EH (cell line): ENCODE measurements around the gene PPP1R9B.

Experiments used
- DNase-seq: peaks from one replicate; pipeline ENCODE4 v3.0.0-alpha.2; 2015; ENCODE audit warnings: low read depth

Gene PPP1R9B

GRCh38 chr17:50141026-50141744 is 9.3 kb downstream of the PPP1R9B start:
- DNase-seq: no peak

GRCh38 chr17:50139950-50140885 is 10.3 kb downstream of the PPP1R9B start:
- peak; percentile 81 for DNase-seq

GRCh38 chr17:50139185-50139783 is 11.2 kb downstream of the PPP1R9B start:
- DNase-seq: no peak

- no peak for DNase-seq
These were observed 13.4 kb downstream of the PPP1R9B start for GRCh38 chr17:50137042-50137441.

- no peak for DNase-seq
These were observed 14.3 kb downstream of the PPP1R9B start for GRCh38 chr17:50136096-50136687.

GRCh38 chr17:50135316-50136095 is 15.0 kb downstream of the PPP1R9B start:
- no peak for DNase-seq

- peak; percentile 69 for DNase-seq
These were observed 16.0 kb downstream of the PPP1R9B start for GRCh38 chr17:50134206-50135110.

- DNase-seq: no peak
These were observed 16.7 kb downstream of the PPP1R9B start for GRCh38 chr17:50133769-50134099.

- peak; percentile 86 for DNase-seq
These were observed 17.3 kb downstream of the PPP1R9B start for GRCh38 chr17:50133028-50133768.

GRCh38 chr17:50132104-50132794 is 18.2 kb downstream of the PPP1R9B start:
- DNase-seq: no peak

GRCh38 chr17:50130559-50131305 is 19.7 kb downstream of the PPP1R9B start:
- DNase-seq: no peak

- DNase-seq: peak; percentile 69
These were observed 20.5 kb downstream of the PPP1R9B start, which contains the start of gene SAMD14 for GRCh38 chr17:50129728-50130558. Gene SAMD14, minus strand, starts transcription at chr17:50130160. Its CDS starts 5,201 bp downstream, at chr17:50124959.

- no peak for DNase-seq
These were observed 21.1 kb downstream of the PPP1R9B start for GRCh38 chr17:50129353-50129727.

GRCh38 chr17:50128441-50129352 is 21.8 kb downstream of the PPP1R9B start:
- peak; percentile 55 for DNase-seq

GRCh38 chr17:50127697-50128361 is 22.6 kb downstream of the PPP1R9B start:
- DNase-seq: peak; percentile 65
